HepG2 (cell line): ENCODE data around the gene MAPK14. TPM values are rescaled to one million over a fixed set of nuclear protein-coding genes. Genes with fewer than 3 reads are reported as not detected.

Source experiments
- DR1 ChIP-seq: sonication (generic); formaldehyde crosslinking; IDR thresholded peaks from 2 replicates; pipeline ENCODE4 v1.8.0; 2021; ENCODE audit warnings: mild to moderate bottlenecking, missing genetic modification reagents, inconsistent platforms
- FOXP1 ChIP-seq, 2 experiments: fragments of 450-650 bp in 1 of 2; IDR thresholded peaks; 2 replicates each; pipeline ENCODE4 v1.6.1; 2017 to 2018; ENCODE audit warnings: antibody characterized with exemption in 1 of 2
- POLR2A ChIP-seq, 2 experiments: IDR thresholded peaks; 2 replicates each; pipeline ENCODE4 v1.6.1; 2011; ENCODE audit warnings: low read depth in 2 of 2, low read length in 2 of 2, mild to moderate bottlenecking in 1 of 2, moderate library complexity in 1 of 2; ENCODE audit not compliant: insufficient read depth in 1 of 2
- PTBP1 ChIP-seq: fragments of 200-400 bp; formaldehyde crosslinking; IDR thresholded peaks from 2 replicates; pipeline ENCODE4 v1.6.1; 2018; ENCODE audit warnings: low read length, low read depth; ENCODE audit not compliant: poor library complexity, severe bottlenecking
- RCOR2 ChIP-seq: IDR thresholded peaks from 2 replicates; pipeline ENCODE4 v1.6.1; 2016; ENCODE audit warnings: missing biosample characterization, missing genetic modification reagents
- RFXAP ChIP-seq: sonication (generic); formaldehyde crosslinking; IDR thresholded peaks from 2 replicates; pipeline ENCODE4 v1.4.0; 2020; ENCODE audit warnings: missing genetic modification reagents, borderline replicate concordance
- SSRP1 ChIP-seq: IDR thresholded peaks from 2 replicates; pipeline ENCODE4 v1.6.1; 2016; ENCODE audit warnings: control low read depth
- STAG1 ChIP-seq: sonication (generic); formaldehyde crosslinking; IDR thresholded peaks from 2 replicates; pipeline ENCODE4 v1.4.0; 2020; ENCODE audit warnings: missing genetic modification reagents
- XRCC5 ChIP-seq: fragments of 200-400 bp; formaldehyde crosslinking; optimal IDR thresholded peaks from 2 replicates; pipeline ENCODE3; 2017; ENCODE audit warnings: mild to moderate bottlenecking, low read length
- YEATS4 ChIP-seq: sonication (generic); formaldehyde crosslinking; IDR thresholded peaks from 2 replicates; pipeline ENCODE4 v1.4.0; 2020; ENCODE audit warnings: missing genetic modification reagents, borderline replicate concordance
- ZBTB38 ChIP-seq: sonication (generic); formaldehyde crosslinking; IDR thresholded peaks from 2 replicates; pipeline ENCODE4 v1.5.1; 2020; ENCODE audit warnings: mild to moderate bottlenecking, missing genetic modification reagents
- ZC3H13 ChIP-seq: sonication (generic); formaldehyde crosslinking; IDR thresholded peaks from 2 replicates; pipeline ENCODE4 v1.8.1; 2023; ENCODE audit warnings: mild to moderate bottlenecking, missing genetic modification reagents, moderate library complexity
- ZIK1 ChIP-seq: sonication (generic); formaldehyde crosslinking; IDR thresholded peaks from 2 replicates; pipeline ENCODE4 v1.5.0; 2020; ENCODE audit warnings: mild to moderate bottlenecking, low read depth, missing genetic modification reagents, borderline replicate concordance
- ZNF274 ChIP-seq: sonication (generic); formaldehyde crosslinking; IDR thresholded peaks from 2 replicates; pipeline ENCODE4 v1.5.1; 2020; ENCODE audit warnings: mild to moderate bottlenecking, missing genetic modification reagents
- ZNF891 ChIP-seq: sonication (generic); formaldehyde crosslinking; IDR thresholded peaks from 2 replicates; pipeline ENCODE4 v1.5.0; 2020; ENCODE audit warnings: mild to moderate bottlenecking, missing genetic modification reagents
- polyA plus RNA-seq, 8 experiments: library from polyadenylated mRNA; depleted of rRNA in 3 of 8; stranded (reverse) in 7 of 8; unstranded in 1 of 8; fragments of >200 nt; fragmentation: Illumina TruSeq in 4 of 8; extraction: Trizol in 4 of 8; gene quantifications; 2 replicates each; pipeline versions ENCODE4 v1.2.1 to v1.2.3, GENCODE V29; 2011 to 2016; ENCODE audit warnings: low read depth in 4 of 8, missing spikeins in 1 of 8, mixed read lengths in 1 of 8; ENCODE audit not compliant: insufficient read depth in 1 of 8
- total RNA-seq, 5 experiments: library from RNA; depleted of rRNA; stranded (reverse); fragments of >200 nt; fragmentation: Illumina TruSeq; extraction: Trizol; gene quantifications; 2 replicates each; pipeline ENCODE4 v1.2.3, GENCODE V29; 2016; ENCODE audit warnings: low read depth in 1 of 5
- TF ChIP-seq, protein P1 (sequence below): sonication (generic); formaldehyde crosslinking; IDR thresholded peaks from 2 replicates; pipeline ENCODE4 v1.8.1; 2023; ENCODE audit warnings: mild to moderate bottlenecking, missing genetic modification reagents, borderline replicate concordance
- TF ChIP-seq, protein P2 (sequence below): sonication (generic); formaldehyde crosslinking; conservative IDR thresholded peaks from 2 replicates; pipeline ENCODE4 v1.4.0; 2020; ENCODE audit warnings: missing genetic modification reagents
- TF ChIP-seq, protein P3 (sequence below): sonication (generic); formaldehyde crosslinking; IDR thresholded peaks from 2 replicates; pipeline ENCODE4 v1.4.0; 2020; ENCODE audit warnings: mild to moderate bottlenecking, missing genetic modification reagents, borderline replicate concordance
- TF ChIP-seq, protein P4 (sequence below): sonication (generic); formaldehyde crosslinking; IDR thresholded peaks from 2 replicates; pipeline ENCODE4 v1.5.0; 2020; ENCODE audit warnings: mild to moderate bottlenecking, missing genetic modification reagents, borderline replicate concordance

MAPK14 gene
- total and polyA plus RNA-seq, 2 of the 13 experiments (the other 11 are each of a cell fraction or from before 2014, with no cell fraction given), result 66.3 to 67.3 TPM

- TF ChIP-seq YEATS4 (CRISPR knock-in tag), result peak; percentile 69; the same call in 1 of the 2 replicates
- TF ChIP-seq SSRP1 (CRISPR knock-in tag), result peak; percentile 10; the same call in 1 of the 2 replicates
- peak; percentile 82; the same call in 1 of the 2 replicates for TF ChIP-seq DR1
- peak; percentile 70 for TF ChIP-seq XRCC5
- TF ChIP-seq STAG1 (CRISPR knock-in tag), result no peak; the same call in 1 of the 2 replicates
- no peak for TF ChIP-seq RCOR2 (CRISPR knock-in tag)
- no peak for TF ChIP-seq FOXP1 (IDR thresholded peaks at IDR 0.05)
- TF ChIP-seq FOXP1 (CRISPR knock-in tag; IDR thresholded peaks at IDR 0.05), result no peak
- TF ChIP-seq RFXAP (CRISPR knock-in tag), result no peak
- TF ChIP-seq ZNF274 (CRISPR knock-in tag), result peak; percentile 95; the same call in 1 of the 2 replicates
- TF ChIP-seq, protein P1, sequence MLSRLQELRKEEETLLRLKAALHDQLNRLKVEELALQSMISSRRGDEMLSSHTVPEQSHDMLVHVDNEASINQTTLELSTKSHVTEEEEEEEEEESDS, result peak; percentile 19; the same call in 1 of the 2 replicates
- peak; percentile 43; the same call in 1 of the 2 replicates for TF ChIP-seq ZBTB38 (CRISPR knock-in tag)
- TF ChIP-seq, protein P2, sequence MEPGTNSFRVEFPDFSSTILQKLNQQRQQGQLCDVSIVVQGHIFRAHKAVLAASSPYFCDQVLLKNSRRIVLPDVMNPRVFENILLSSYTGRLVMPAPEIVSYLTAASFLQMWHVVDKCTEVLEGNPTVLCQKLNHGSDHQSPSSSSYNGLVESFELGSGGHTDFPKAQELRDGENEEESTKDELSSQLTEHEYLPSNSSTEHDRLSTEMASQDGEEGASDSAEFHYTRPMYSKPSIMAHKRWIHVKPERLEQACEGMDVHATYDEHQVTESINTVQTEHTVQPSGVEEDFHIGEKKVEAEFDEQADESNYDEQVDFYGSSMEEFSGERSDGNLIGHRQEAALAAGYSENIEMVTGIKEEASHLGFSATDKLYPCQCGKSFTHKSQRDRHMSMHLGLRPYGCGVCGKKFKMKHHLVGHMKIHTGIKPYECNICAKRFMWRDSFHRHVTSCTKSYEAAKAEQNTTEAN (CRISPR knock-in tag), result peak; percentile 7
- TF ChIP-seq ZNF891 (CRISPR knock-in tag), result peak; percentile 92
- TF ChIP-seq, protein P3, sequence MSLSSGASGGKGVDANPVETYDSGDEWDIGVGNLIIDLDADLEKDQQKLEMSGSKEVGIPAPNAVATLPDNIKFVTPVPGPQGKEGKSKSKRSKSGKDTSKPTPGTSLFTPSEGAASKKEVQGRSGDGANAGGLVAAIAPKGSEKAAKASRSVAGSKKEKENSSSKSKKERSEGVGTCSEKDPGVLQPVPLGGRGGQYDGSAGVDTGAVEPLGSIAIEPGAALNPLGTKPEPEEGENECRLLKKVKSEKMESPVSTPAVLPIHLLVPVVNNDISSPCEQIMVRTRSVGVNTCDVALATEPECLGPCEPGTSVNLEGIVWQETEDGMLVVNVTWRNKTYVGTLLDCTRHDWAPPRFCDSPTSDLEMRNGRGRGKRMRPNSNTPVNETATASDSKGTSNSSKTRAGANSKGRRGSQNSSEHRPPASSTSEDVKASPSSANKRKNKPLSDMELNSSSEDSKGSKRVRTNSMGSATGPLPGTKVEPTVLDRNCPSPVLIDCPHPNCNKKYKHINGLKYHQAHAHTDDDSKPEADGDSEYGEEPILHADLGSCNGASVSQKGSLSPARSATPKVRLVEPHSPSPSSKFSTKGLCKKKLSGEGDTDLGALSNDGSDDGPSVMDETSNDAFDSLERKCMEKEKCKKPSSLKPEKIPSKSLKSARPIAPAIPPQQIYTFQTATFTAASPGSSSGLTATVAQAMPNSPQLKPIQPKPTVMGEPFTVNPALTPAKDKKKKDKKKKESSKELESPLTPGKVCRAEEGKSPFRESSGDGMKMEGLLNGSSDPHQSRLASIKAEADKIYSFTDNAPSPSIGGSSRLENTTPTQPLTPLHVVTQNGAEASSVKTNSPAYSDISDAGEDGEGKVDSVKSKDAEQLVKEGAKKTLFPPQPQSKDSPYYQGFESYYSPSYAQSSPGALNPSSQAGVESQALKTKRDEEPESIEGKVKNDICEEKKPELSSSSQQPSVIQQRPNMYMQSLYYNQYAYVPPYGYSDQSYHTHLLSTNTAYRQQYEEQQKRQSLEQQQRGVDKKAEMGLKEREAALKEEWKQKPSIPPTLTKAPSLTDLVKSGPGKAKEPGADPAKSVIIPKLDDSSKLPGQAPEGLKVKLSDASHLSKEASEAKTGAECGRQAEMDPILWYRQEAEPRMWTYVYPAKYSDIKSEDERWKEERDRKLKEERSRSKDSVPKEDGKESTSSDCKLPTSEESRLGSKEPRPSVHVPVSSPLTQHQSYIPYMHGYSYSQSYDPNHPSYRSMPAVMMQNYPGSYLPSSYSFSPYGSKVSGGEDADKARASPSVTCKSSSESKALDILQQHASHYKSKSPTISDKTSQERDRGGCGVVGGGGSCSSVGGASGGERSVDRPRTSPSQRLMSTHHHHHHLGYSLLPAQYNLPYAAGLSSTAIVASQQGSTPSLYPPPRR, result peak; percentile 63
- no peak for TF ChIP-seq ZC3H13
- peak; percentile 95 for TF ChIP-seq PTBP1
- peak in 1 of 2 experiments; percentile 33; a peak in 2 of 4 replicates for TF ChIP-seq POLR2A (IDR thresholded peaks at IDR 0.05; ENCODE audit: insufficient read depth in 1 of 2, low read depth in 2 of 2, low read length in 2 of 2)
- no peak for TF ChIP-seq ZIK1 (CRISPR knock-in tag)
- TF ChIP-seq, protein P4, sequence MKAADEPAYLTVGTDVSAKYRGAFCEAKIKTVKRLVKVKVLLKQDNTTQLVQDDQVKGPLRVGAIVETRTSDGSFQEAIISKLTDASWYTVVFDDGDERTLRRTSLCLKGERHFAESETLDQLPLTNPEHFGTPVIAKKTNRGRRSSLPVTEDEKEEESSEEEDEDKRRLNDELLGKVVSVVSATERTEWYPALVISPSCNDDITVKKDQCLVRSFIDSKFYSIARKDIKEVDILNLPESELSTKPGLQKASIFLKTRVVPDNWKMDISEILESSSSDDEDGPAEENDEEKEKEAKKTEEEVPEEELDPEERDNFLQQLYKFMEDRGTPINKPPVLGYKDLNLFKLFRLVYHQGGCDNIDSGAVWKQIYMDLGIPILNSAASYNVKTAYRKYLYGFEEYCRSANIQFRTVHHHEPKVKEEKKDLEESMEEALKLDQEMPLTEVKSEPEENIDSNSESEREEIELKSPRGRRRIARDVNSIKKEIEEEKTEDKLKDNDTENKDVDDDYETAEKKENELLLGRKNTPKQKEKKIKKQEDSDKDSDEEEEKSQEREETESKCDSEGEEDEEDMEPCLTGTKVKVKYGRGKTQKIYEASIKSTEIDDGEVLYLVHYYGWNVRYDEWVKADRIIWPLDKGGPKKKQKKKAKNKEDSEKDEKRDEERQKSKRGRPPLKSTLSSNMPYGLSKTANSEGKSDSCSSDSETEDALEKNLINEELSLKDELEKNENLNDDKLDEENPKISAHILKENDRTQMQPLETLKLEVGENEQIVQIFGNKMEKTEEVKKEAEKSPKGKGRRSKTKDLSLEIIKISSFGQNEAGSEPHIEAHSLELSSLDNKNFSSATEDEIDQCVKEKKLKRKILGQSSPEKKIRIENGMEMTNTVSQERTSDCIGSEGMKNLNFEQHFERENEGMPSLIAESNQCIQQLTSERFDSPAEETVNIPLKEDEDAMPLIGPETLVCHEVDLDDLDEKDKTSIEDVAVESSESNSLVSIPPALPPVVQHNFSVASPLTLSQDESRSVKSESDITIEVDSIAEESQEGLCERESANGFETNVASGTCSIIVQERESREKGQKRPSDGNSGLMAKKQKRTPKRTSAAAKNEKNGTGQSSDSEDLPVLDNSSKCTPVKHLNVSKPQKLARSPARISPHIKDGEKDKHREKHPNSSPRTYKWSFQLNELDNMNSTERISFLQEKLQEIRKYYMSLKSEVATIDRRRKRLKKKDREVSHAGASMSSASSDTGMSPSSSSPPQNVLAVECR (CRISPR knock-in tag), result peak; percentile 67
Observed at GRCh38 chr6:36130667-36131510, 103.3 kb downstream of the MAPK14 start (continued).
